H9 (cell line): Measurements from ENCODE around the gene ACSL4. TPM values are rescaled to one million over a fixed set of nuclear protein-coding genes. Genes with fewer than 3 reads are reported as not detected.

ENCODE experiments used
- DNase-seq: peaks from one replicate; pipeline ENCODE4 v3.0.0-alpha.2; 2017
- H2AFZ ChIP-seq: one replicate; pipeline ENCODE4 v1.6.1; 2013; ENCODE audit warnings: mild to moderate bottlenecking, low read length, control low read depth, moderate library complexity
- H2AK5ac ChIP-seq: 2 replicates; pipeline ENCODE4 v1.6.1; 2013; ENCODE audit warnings: low read length, control low read depth, mixed read lengths; ENCODE audit not compliant: insufficient read length
- H2BK120ac ChIP-seq: one replicate; pipeline ENCODE4 v1.6.1; 2013; ENCODE audit warnings: low read depth, mild to moderate bottlenecking, low read length, control low read depth, inconsistent platforms; ENCODE audit not compliant: poor library complexity, severe bottlenecking
- H2BK12ac ChIP-seq: 2 replicates; pipeline ENCODE4 v1.6.1; 2013; ENCODE audit warnings: low read length, control low read depth, mixed read lengths, low read depth; ENCODE audit not compliant: insufficient read length
- H2BK15ac ChIP-seq: 2 replicates; pipeline ENCODE4 v1.6.1; 2013; ENCODE audit warnings: low read depth, low read length, control low read depth
- H2BK20ac ChIP-seq: one replicate; pipeline ENCODE4 v1.6.1; 2013; ENCODE audit warnings: low read depth, mild to moderate bottlenecking, low read length, control low read depth, inconsistent platforms; ENCODE audit not compliant: poor library complexity, severe bottlenecking
- H2BK5ac ChIP-seq: 2 replicates; pipeline ENCODE4 v1.6.1; 2013; ENCODE audit warnings: low read length, control low read depth, mixed read lengths; ENCODE audit not compliant: insufficient read length
- H3K14ac ChIP-seq: 2 replicates; pipeline ENCODE4 v1.6.1; 2013; ENCODE audit warnings: low read length, control low read depth; ENCODE audit not compliant: insufficient read depth
- H3K18ac ChIP-seq: 2 replicates; pipeline ENCODE4 v1.6.1; 2013; ENCODE audit warnings: low read depth, mild to moderate bottlenecking, mixed read lengths, low read length, control low read depth; ENCODE audit not compliant: insufficient read length
- H3K23ac ChIP-seq: 2 replicates; pipeline ENCODE4 v1.6.1; 2013; ENCODE audit warnings: low read length, control low read depth, mixed read lengths, low read depth; ENCODE audit not compliant: insufficient read length
- H3K23me2 ChIP-seq: 2 replicates; pipeline ENCODE4 v1.6.1; 2013; ENCODE audit warnings: low read depth, mild to moderate bottlenecking, mixed read lengths, low read length, control low read depth; ENCODE audit not compliant: insufficient read length, poor library complexity, severe bottlenecking
- H3K27ac ChIP-seq: 2 replicates; pipeline ENCODE4 v1.5.1; 2013; ENCODE audit warnings: low read length, control low read depth, mixed read lengths, low read depth; ENCODE audit not compliant: insufficient read length
- H3K27me3 ChIP-seq: 2 replicates; pipeline ENCODE4 v1.6.1; 2013; ENCODE audit warnings: low read length, control low read depth, inconsistent platforms; ENCODE audit not compliant: insufficient read depth
- H3K4ac ChIP-seq: 2 replicates; pipeline ENCODE4 v1.6.1; 2013; ENCODE audit warnings: low read depth, mild to moderate bottlenecking, control low read depth, inconsistent platforms, low read length, moderate library complexity
- H3K4me1 ChIP-seq: 2 replicates; pipeline ENCODE4 v1.6.1; 2013; ENCODE audit warnings: low read length, control low read depth, inconsistent platforms; ENCODE audit not compliant: insufficient read depth
- H3K4me2 ChIP-seq: 2 replicates; pipeline ENCODE4 v1.6.1; 2013; ENCODE audit warnings: low read length, control low read depth, mixed read lengths; ENCODE audit not compliant: insufficient read length, insufficient read depth
- H3K56ac ChIP-seq: 2 replicates; pipeline ENCODE4 v1.6.1; 2013; ENCODE audit warnings: low read depth, mild to moderate bottlenecking, mixed read lengths, low read length, control low read depth; ENCODE audit not compliant: insufficient read length
- H3K79me1 ChIP-seq: 2 replicates; pipeline ENCODE4 v1.6.1; 2013; ENCODE audit warnings: low read depth, mild to moderate bottlenecking, moderate library complexity, low read length, control low read depth, inconsistent platforms; ENCODE audit not compliant: insufficient read depth, poor library complexity, severe bottlenecking
- H3K79me2 ChIP-seq: 2 replicates; pipeline ENCODE4 v1.6.1; 2013; ENCODE audit warnings: low read length, control low read depth, inconsistent platforms; ENCODE audit not compliant: insufficient read depth
- H3K9ac ChIP-seq: 2 replicates; pipeline ENCODE4 v1.6.1; 2013; ENCODE audit warnings: low read length, control low read depth, mixed read lengths; ENCODE audit not compliant: insufficient read length; ENCODE audit errors: extremely low read depth
- H3K9me3 ChIP-seq: one replicate; pipeline ENCODE4 v1.6.1; 2013; ENCODE audit warnings: low read depth, low read length, inconsistent platforms; ENCODE audit not compliant: control insufficient read depth
- H3T11ph ChIP-seq: one replicate; pipeline ENCODE4 v1.6.1; 2013; ENCODE audit warnings: mild to moderate bottlenecking, low read length, control low read depth, inconsistent platforms
- H4K20me1 ChIP-seq: one replicate; pipeline ENCODE4 v1.6.1; 2013; ENCODE audit not compliant: control insufficient read depth, insufficient read length, insufficient read depth
- H4K5ac ChIP-seq: 2 replicates; pipeline ENCODE4 v1.6.1; 2013; ENCODE audit warnings: low read depth, mild to moderate bottlenecking, mixed read lengths, low read length, control low read depth; ENCODE audit not compliant: insufficient read length
- H4K8ac ChIP-seq: replicated peaks from 2 replicates; pipeline ENCODE4 v1.6.1; 2013; ENCODE audit warnings: low read length, control low read depth, mixed read lengths, low read depth; ENCODE audit not compliant: insufficient read length
- H4K91ac ChIP-seq: 2 replicates; pipeline ENCODE4 v1.6.1; 2013; ENCODE audit warnings: low read depth, mild to moderate bottlenecking, moderate library complexity, mixed read lengths, low read length, control low read depth; ENCODE audit not compliant: insufficient read length
- H3K27ac Mint-ChIP-seq, 3 experiments: 2 replicates in 2 of 3; 3 replicates in 1 of 3; pipeline ENCODE4 v1.8.0; 2020 to 2021; ENCODE audit warnings: mixed read lengths in 3 of 3, mild to moderate bottlenecking in 1 of 3, moderate library complexity in 1 of 3
- H3K27me3 Mint-ChIP-seq: 2 replicates; pipeline ENCODE4 v1.8.0; 2021; ENCODE audit warnings: low read depth, mild to moderate bottlenecking, moderate library complexity, mixed read lengths
- H3K36me3 Mint-ChIP-seq, 3 experiments: 2 replicates in 2 of 3; 3 replicates in 1 of 3; pipeline ENCODE4 v1.8.0; 2020 to 2021; ENCODE audit warnings: low read depth in 3 of 3, mixed read lengths in 3 of 3; ENCODE audit not compliant: insufficient read depth in 1 of 3
- H3K4me1 Mint-ChIP-seq, 2 experiments: 2 replicates each; pipeline ENCODE4 v1.8.0; 2020; ENCODE audit warnings: mixed read lengths in 2 of 2
- H3K4me3 Mint-ChIP-seq, 2 experiments: 2 replicates in 1 of 2; 3 replicates in 1 of 2; pipeline ENCODE4 v1.8.0; 2020 to 2021; ENCODE audit warnings: mild to moderate bottlenecking in 2 of 2, mixed read lengths in 2 of 2, moderate library complexity in 1 of 2
- H3K9me3 Mint-ChIP-seq, 2 experiments: 2 replicates in 1 of 2; 3 replicates in 1 of 2; pipeline ENCODE4 v1.8.0; 2020; ENCODE audit warnings: mild to moderate bottlenecking in 2 of 2, mixed read lengths in 2 of 2, moderate library complexity in 1 of 2
- WGBS: extraction: QIAGEN DNeasy Blood & Tissue Kit; methylation state at CpG from one replicate; pipeline ENCODE4 v1.1.7; 2013; ENCODE audit warnings: missing lambda C conversion rate, low lambda C conversion rate, mixed read lengths; ENCODE audit not compliant: insufficient read length; ENCODE audit errors: extremely low coverage; 5-methylcytosine and 5-hydroxymethylcytosine counted together
- total RNA-seq: library from RNA; stranded (reverse); gene quantifications from 2 replicates; pipeline ENCODE4 v1.2.1, GENCODE V29; 2021
- TF ChIP-seq, protein P1 (sequence below): fragments of 200-600 bp; sonication (generic); conservative IDR thresholded peaks from 3 replicates; pipeline ENCODE4 v1.8.0; 2021; ENCODE audit warnings: antibody characterized with exemption, mild to moderate bottlenecking

Gene ACSL4
- total RNA-seq, 1 experiment from 2014 or later = 41.6 TPM

DNA sequence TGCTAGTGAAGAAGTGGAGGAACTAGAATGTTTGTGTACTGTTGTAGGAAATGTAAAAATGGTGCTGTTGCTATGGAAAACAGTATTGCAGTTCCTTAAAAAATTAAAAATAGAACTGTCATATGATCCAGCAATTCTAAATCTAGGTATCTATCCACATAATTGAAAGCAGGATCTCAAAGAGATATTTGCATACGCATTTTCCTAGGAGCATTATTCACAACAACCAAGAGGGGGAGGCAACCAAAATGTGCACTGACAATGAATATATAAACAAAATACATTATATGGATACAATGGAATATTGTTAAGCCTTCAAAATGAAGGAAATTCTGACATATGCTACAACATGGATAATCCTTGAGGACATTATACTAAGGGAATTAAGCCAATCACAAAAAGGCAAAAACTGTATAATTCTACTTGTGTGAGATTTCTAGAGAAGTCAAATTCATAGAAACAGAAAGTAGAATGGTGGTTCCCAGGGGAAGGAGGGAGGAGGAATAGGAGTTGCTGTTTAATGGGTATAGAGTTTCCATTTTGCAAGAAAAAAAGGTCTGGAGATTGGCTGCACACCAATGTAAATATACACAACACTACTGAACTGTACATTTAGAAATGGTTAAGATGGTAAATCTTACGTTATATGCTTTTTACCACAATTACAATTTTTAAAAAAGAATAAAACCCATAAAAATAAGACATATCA, 72.5 kb downstream of the ACSL4 start:
- Histone ChIP-seq H3K27ac (no peak overlapping the region), H4K20me1 (no peaks in the 10 kb centered on the region), H2AFZ (no peak overlapping the region), H3K4ac (no peak overlapping the region), H3K79me1 (no peaks in the 10 kb centered on the region), H3K4me2 (no peak overlapping the region), H2AK5ac (no peak overlapping the region), H3K9me3 (no peaks in the 10 kb centered on the region), H3T11ph (no peak overlapping the region), H2BK20ac (no peak overlapping the region), H4K5ac (no peak overlapping the region), H3K23ac (no peak overlapping the region), H2BK5ac (no peak overlapping the region), H3K4me1 (no peaks in the 10 kb centered on the region), H3K27me3 (no peaks in the 10 kb centered on the region), H3K23me2 (no peaks in the 10 kb centered on the region), H3K9ac (no peak overlapping the region), H2BK15ac (no peak overlapping the region), H2BK12ac (no peak overlapping the region), H3K14ac (no peak overlapping the region), H3K18ac (no peak overlapping the region), H4K91ac (no peak overlapping the region), H4K8ac (no peak overlapping the region), H3K79me2 (no peaks in the 10 kb centered on the region), H3K56ac (no peak overlapping the region), H2BK120ac (no peak overlapping the region)
- TF ChIP-seq, protein P1, sequence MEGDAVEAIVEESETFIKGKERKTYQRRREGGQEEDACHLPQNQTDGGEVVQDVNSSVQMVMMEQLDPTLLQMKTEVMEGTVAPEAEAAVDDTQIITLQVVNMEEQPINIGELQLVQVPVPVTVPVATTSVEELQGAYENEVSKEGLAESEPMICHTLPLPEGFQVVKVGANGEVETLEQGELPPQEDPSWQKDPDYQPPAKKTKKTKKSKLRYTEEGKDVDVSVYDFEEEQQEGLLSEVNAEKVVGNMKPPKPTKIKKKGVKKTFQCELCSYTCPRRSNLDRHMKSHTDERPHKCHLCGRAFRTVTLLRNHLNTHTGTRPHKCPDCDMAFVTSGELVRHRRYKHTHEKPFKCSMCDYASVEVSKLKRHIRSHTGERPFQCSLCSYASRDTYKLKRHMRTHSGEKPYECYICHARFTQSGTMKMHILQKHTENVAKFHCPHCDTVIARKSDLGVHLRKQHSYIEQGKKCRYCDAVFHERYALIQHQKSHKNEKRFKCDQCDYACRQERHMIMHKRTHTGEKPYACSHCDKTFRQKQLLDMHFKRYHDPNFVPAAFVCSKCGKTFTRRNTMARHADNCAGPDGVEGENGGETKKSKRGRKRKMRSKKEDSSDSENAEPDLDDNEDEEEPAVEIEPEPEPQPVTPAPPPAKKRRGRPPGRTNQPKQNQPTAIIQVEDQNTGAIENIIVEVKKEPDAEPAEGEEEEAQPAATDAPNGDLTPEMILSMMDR = no peak
- DNase-seq = no peak
- H3K4me3 Mint-ChIP-seq = no peak overlapping the region
- H3K27ac Mint-ChIP-seq = no peak overlapping the region
- no CpG with 5 or more reads among the region's 2 CpGs for WGBS
- no peaks in the 10 kb centered on the region for H3K9me3 Mint-ChIP-seq
- peaks cover 37 to 49% (median 48%) of the 10 kb centered on the region in 3 experiments for H3K36me3 Mint-ChIP-seq
- no peaks in the 10 kb centered on the region; a peak in 2 of 4 replicates for H3K4me1 Mint-ChIP-seq
- H3K27me3 Mint-ChIP-seq = no peaks in the 10 kb centered on the region
